HepG2 (cell line): ENCODE results near the gene TPRG1L. TPM values are rescaled to one million over a fixed set of nuclear protein-coding genes. Genes with fewer than 3 reads are reported as not detected.

ENCODE experiments used
- BCL3 ChIP-seq: sonication (generic); formaldehyde crosslinking; IDR thresholded peaks from 2 replicates; pipeline ENCODE4 v1.5.1; 2020; ENCODE audit warnings: mild to moderate bottlenecking, missing genetic modification reagents, moderate library complexity
- BCL6 ChIP-seq: IDR thresholded peaks from 2 replicates; pipeline ENCODE4 v1.6.1; 2016; ENCODE audit warnings: missing genetic modification reagents, missing compliant biosample characterization
- CREB3 ChIP-seq: sonication (generic); formaldehyde crosslinking; IDR thresholded peaks from 2 replicates; pipeline ENCODE4 v1.5.0; 2020; ENCODE audit warnings: missing genetic modification reagents
- ELF1 ChIP-seq: sonication (generic); formaldehyde crosslinking; IDR thresholded peaks from 2 replicates; pipeline ENCODE4 v1.4.0; 2020; ENCODE audit warnings: missing genetic modification reagents
- FIP1L1 ChIP-seq: fragments of 200-400 bp; formaldehyde crosslinking; IDR thresholded peaks from 2 replicates; pipeline ENCODE4 v1.6.1; 2018; ENCODE audit warnings: low read depth, mild to moderate bottlenecking, low read length, moderate library complexity, borderline replicate concordance; ENCODE audit not compliant: insufficient read depth
- FOXA3 ChIP-seq: IDR thresholded peaks from 2 replicates; pipeline ENCODE4 v1.6.1; 2016; ENCODE audit warnings: missing genetic modification reagents, missing compliant biosample characterization
- GATAD2A ChIP-seq: IDR thresholded peaks from 2 replicates; pipeline ENCODE4 v1.6.1; 2016
- MEIS2 ChIP-seq: sonication (generic); formaldehyde crosslinking; IDR thresholded peaks from 2 replicates; pipeline ENCODE4 v1.9.0; 2021; ENCODE audit warnings: mild to moderate bottlenecking, missing genetic modification reagents
- NFE2 ChIP-seq: sonication (generic); formaldehyde crosslinking; IDR thresholded peaks from 2 replicates; pipeline ENCODE4 v1.4.0; 2020; ENCODE audit warnings: missing genetic modification reagents
- PBX3 ChIP-seq: sonication (generic); formaldehyde crosslinking; IDR thresholded peaks from 2 replicates; pipeline ENCODE4 v1.8.1; 2023; ENCODE audit warnings: missing genetic modification reagents, inconsistent platforms, borderline replicate concordance
- RXRB ChIP-seq: IDR thresholded peaks from 2 replicates; pipeline ENCODE4 v1.6.1; 2016; ENCODE audit warnings: borderline replicate concordance, missing genetic modification reagents, missing compliant biosample characterization
- SOX13 ChIP-seq, 3 experiments: fragments of 450-650 bp in 1 of 3; sonication (generic) in 1 of 3; formaldehyde crosslinking in 1 of 3; IDR thresholded peaks in 2 of 3; conservative IDR thresholded peaks in 1 of 3; 2 replicates each; pipeline versions ENCODE4 v1.5.0 to v1.6.1; 2016 to 2020; ENCODE audit warnings: antibody characterized with exemption in 1 of 3, mild to moderate bottlenecking in 1 of 3, missing compliant biosample characterization in 1 of 3, missing genetic modification reagents in 1 of 3, moderate library complexity in 1 of 3
- SOX5 ChIP-seq: IDR thresholded peaks from 2 replicates; pipeline ENCODE4 v1.6.1; 2016; ENCODE audit warnings: borderline replicate concordance
- SOX6 ChIP-seq, 2 experiments: fragments of 450-650 bp in 1 of 2; sonication (generic) in 1 of 2; formaldehyde crosslinking in 1 of 2; IDR thresholded peaks; 2 replicates each; pipeline versions ENCODE4 v1.4.0 to v1.6.1; 2017 to 2020; ENCODE audit warnings: antibody characterized with exemption in 1 of 2, mild to moderate bottlenecking in 1 of 2, missing genetic modification reagents in 1 of 2
- TEAD3 ChIP-seq: optimal IDR thresholded peaks from 2 replicates; pipeline ENCODE3; 2016; ENCODE audit warnings: borderline replicate concordance
- TRIM24 ChIP-seq: sonication (generic); formaldehyde crosslinking; IDR thresholded peaks from 2 replicates; pipeline ENCODE4 v1.8.0; 2022; ENCODE audit warnings: mild to moderate bottlenecking, missing genetic modification reagents
- TSC22D2 ChIP-seq: sonication (generic); formaldehyde crosslinking; IDR thresholded peaks from 2 replicates; pipeline ENCODE4 v1.5.1; 2020; ENCODE audit warnings: missing genetic modification reagents, mild to moderate bottlenecking, borderline replicate concordance
- ZBTB20 ChIP-seq: sonication (generic); formaldehyde crosslinking; IDR thresholded peaks from 2 replicates; pipeline ENCODE4 v1.8.1; 2023; ENCODE audit warnings: missing genetic modification reagents, low read depth, mild to moderate bottlenecking, borderline replicate concordance
- ZBTB33 ChIP-seq: sonication (generic); formaldehyde crosslinking; IDR thresholded peaks from 2 replicates; pipeline ENCODE4 v1.4.0; 2020; ENCODE audit warnings: missing genetic modification reagents
- ZBTB34 ChIP-seq: sonication (generic); formaldehyde crosslinking; IDR thresholded peaks from 2 replicates; pipeline ENCODE4 v1.8.0; 2022; ENCODE audit warnings: mild to moderate bottlenecking, missing genetic modification reagents
- ZNF766 ChIP-seq: sonication (generic); formaldehyde crosslinking; IDR thresholded peaks from 2 replicates; pipeline ENCODE4 v1.5.0; 2020; ENCODE audit warnings: missing genetic modification reagents, borderline replicate concordance
- polyA plus RNA-seq, 8 experiments: library from polyadenylated mRNA; depleted of rRNA in 3 of 8; stranded (reverse) in 7 of 8; unstranded in 1 of 8; fragments of >200 nt; fragmentation: Illumina TruSeq in 4 of 8; extraction: Trizol in 4 of 8; gene quantifications; 2 replicates each; pipeline versions ENCODE4 v1.2.1 to v1.2.3, GENCODE V29; 2011 to 2016; ENCODE audit warnings: low read depth in 4 of 8, missing spikeins in 1 of 8, mixed read lengths in 1 of 8; ENCODE audit not compliant: insufficient read depth in 1 of 8
- total RNA-seq, 5 experiments: library from RNA; depleted of rRNA; stranded (reverse); fragments of >200 nt; fragmentation: Illumina TruSeq; extraction: Trizol; gene quantifications; 2 replicates each; pipeline ENCODE4 v1.2.3, GENCODE V29; 2016; ENCODE audit warnings: low read depth in 1 of 5

TPRG1L gene
- total and polyA plus RNA-seq, 2 of the 13 experiments (the other 11 are each of a cell fraction or from before 2014, with no cell fraction given): 21.3 to 37.4 TPM

- no peak for TF ChIP-seq SOX13 (IDR thresholded peaks at IDR 0.05)
- TF ChIP-seq SOX13 (CRISPR knock-in tag; conservative IDR thresholded peaks at IDR 0.05 in 1 of 2, IDR thresholded peaks at IDR 0.05 in 1 of 2): peak in 1 of 2 experiments; percentile 69; a peak in 2 of 4 replicates
- TF ChIP-seq FOXA3 (CRISPR knock-in tag): peak; percentile 30
- no peak for TF ChIP-seq TRIM24 (CRISPR knock-in tag)
- TF ChIP-seq SOX5: peak; percentile 56; the same call in 1 of the 2 replicates
- TF ChIP-seq FIP1L1: no peak
- no peak for TF ChIP-seq ZBTB33
- peak; percentile 99; the same call in 1 of the 2 replicates for TF ChIP-seq ZBTB20
- 0 out of 2 replicates have a peak, but pooled peaks have one; percentile 32 for TF ChIP-seq ELF1 (CRISPR knock-in tag)
- TF ChIP-seq NFE2 (CRISPR knock-in tag): no peak
- no peak for TF ChIP-seq ZBTB34 (CRISPR knock-in tag)
- TF ChIP-seq BCL3: no peak
- TF ChIP-seq GATAD2A: peak; percentile 25; the same call in 1 of the 2 replicates
- TF ChIP-seq PBX3 (CRISPR knock-in tag): no peak
- no peak for TF ChIP-seq ZNF766
- 0 out of 2 replicates have a peak, but pooled peaks have one; percentile 17 for TF ChIP-seq RXRB (CRISPR knock-in tag)
- TF ChIP-seq SOX6 (IDR thresholded peaks at IDR 0.05): no peak
- peak; percentile 54; the same call in 1 of the 2 replicates for TF ChIP-seq SOX6 (CRISPR knock-in tag; IDR thresholded peaks at IDR 0.05)
- no peak for TF ChIP-seq TSC22D2 (CRISPR knock-in tag)
- TF ChIP-seq MEIS2 (CRISPR knock-in tag): no peak
- no peak for TF ChIP-seq BCL6
- TF ChIP-seq TEAD3 (CRISPR knock-in tag): no peak
- no peak for TF ChIP-seq CREB3 (CRISPR knock-in tag)
Observed at GRCh38 chr1:3586986-3587759, 37.6 kb upstream of the TPRG1L start (continued).
